Stimulated activated naive CD8-positive, alpha-beta T cell treated with anti-CD3 and anti-CD28 coated beads, Interleukin-15, amount 100 ng/mL, for 72 hours (primary cell): ENCODE measurements around the gene TEAD1.
A peak's percentile ranks its signal among the peaks of the same experiment; 100 is the strongest.

Source experiments
- ATAC-seq: fragments of 150-1000 bp; cut with Tn5 transposase; 2 replicates; pipeline ENCODE4 v1.10.0; 2021; ENCODE audit warnings: mild to moderate bottlenecking, moderate library complexity
- DNase-seq, 2 donors: peaks; one replicate each; pipeline ENCODE4 v3.0.0; 2021 to 2022
- H3K27ac Mint-ChIP-seq, 2 donors: one replicate each; pipeline ENCODE4 v1.8.0; 2022; ENCODE audit warnings: mild to moderate bottlenecking in 2 of 2, mixed read lengths in 2 of 2, moderate library complexity in 2 of 2
- H3K27me3 Mint-ChIP-seq: one replicate; pipeline ENCODE4 v1.8.0; 2022; ENCODE audit warnings: mixed read lengths
- H3K4me1 Mint-ChIP-seq: one replicate; pipeline ENCODE4 v1.8.0; 2022; ENCODE audit warnings: mild to moderate bottlenecking, mixed read lengths
- H3K4me3 Mint-ChIP-seq, 2 donors: one replicate each; pipeline ENCODE4 v1.8.0; 2022; ENCODE audit warnings: mild to moderate bottlenecking in 2 of 2, mixed read lengths in 2 of 2, moderate library complexity in 1 of 2
- H3K9me3 Mint-ChIP-seq, 2 donors: one replicate each; pipeline ENCODE4 v1.8.0; 2022; ENCODE audit warnings: mixed read lengths in 2 of 2

TEAD1 gene

GRCh38 chr11:12971955-12972354 lies 297.7 kb downstream of the TEAD1 start:
- peak overlapping the region in 1 of 2 donors; percentile 3 for H3K27ac Mint-ChIP-seq
- no peaks in the 10 kb centered on the region for H3K9me3 Mint-ChIP-seq
- no peak overlapping the region for H3K4me3 Mint-ChIP-seq
- no peak for ATAC-seq
- DNase-seq, result no peak
- H3K4me1 Mint-ChIP-seq, result no peaks in the 10 kb centered on the region
- H3K27me3 Mint-ChIP-seq, result peaks cover 20% of the 10 kb centered on the region

GRCh38 chr11:12973528-12974181 lies 299.4 kb downstream of the TEAD1 start:
- Mint-ChIP-seq H3K27me3 (peaks cover 20% of the 10 kb centered on the region), H3K9me3 (no peaks in the 10 kb centered on the region), H3K4me1 (no peaks in the 10 kb centered on the region), H3K27ac (no peak overlapping the region), H3K4me3 (no peak overlapping the region)
- DNase-seq (no peak), ATAC-seq (no peak)

- ATAC-seq, result no peak
Measured at GRCh38 chr11:12975195-12975594, 301.0 kb downstream of the TEAD1 start.

GRCh38 chr11:12979928-12980689 lies 305.9 kb downstream of the TEAD1 start:
- Mint-ChIP-seq H3K9me3 (no peaks in the 10 kb centered on the region), H3K27ac (no peak overlapping the region), H3K4me1 (no peaks in the 10 kb centered on the region), H3K4me3 (no peak overlapping the region), H3K27me3 (peaks cover 32% of the 10 kb centered on the region)
- DNase-seq (no peak), ATAC-seq (no peak)

More at GRCh38 chr11:12975195-12975594, 301.0 kb downstream of the TEAD1 start:
- no peak for DNase-seq
- H3K4me3 Mint-ChIP-seq, result no peak overlapping the region
- no peak overlapping the region for H3K27ac Mint-ChIP-seq
- H3K27me3 Mint-ChIP-seq, result peaks cover 19% of the 10 kb centered on the region
- no peaks in the 10 kb centered on the region for H3K9me3 Mint-ChIP-seq
- H3K4me1 Mint-ChIP-seq, result no peaks in the 10 kb centered on the region

GRCh38 chr11:12981676-12982522 lies 307.7 kb downstream of the TEAD1 start:
- Mint-ChIP-seq H3K27me3 (peaks cover 49% of the 10 kb centered on the region), H3K4me1 (no peaks in the 10 kb centered on the region), H3K9me3 (no peaks in the 10 kb centered on the region), H3K4me3 (no peak overlapping the region), H3K27ac (no peak overlapping the region)
- ATAC-seq (no peak), DNase-seq (no peak)

- H3K27me3 Mint-ChIP-seq, result peaks cover 50% of the 10 kb centered on the region
- ATAC-seq, result no peak
Measured at GRCh38 chr11:12983336-12983735, 309.1 kb downstream of the TEAD1 start.

GRCh38 chr11:12986194-12986898 lies 312.1 kb downstream of the TEAD1 start:
- H3K27me3 Mint-ChIP-seq, result peaks cover 57% of the 10 kb centered on the region
- DNase-seq, result no peak
- H3K4me1 Mint-ChIP-seq, result no peaks in the 10 kb centered on the region
- no peaks in the 10 kb centered on the region for H3K9me3 Mint-ChIP-seq
- ATAC-seq, result no peak
- H3K27ac Mint-ChIP-seq, result no peak overlapping the region
- no peak overlapping the region for H3K4me3 Mint-ChIP-seq

More at GRCh38 chr11:12983336-12983735, 309.1 kb downstream of the TEAD1 start:
- no peak for DNase-seq
- H3K9me3 Mint-ChIP-seq, result no peaks in the 10 kb centered on the region
- no peak overlapping the region for H3K27ac Mint-ChIP-seq
- no peak overlapping the region for H3K4me3 Mint-ChIP-seq
- H3K4me1 Mint-ChIP-seq, result no peaks in the 10 kb centered on the region

GRCh38 chr11:12989428-12990161 lies 315.4 kb downstream of the TEAD1 start:
- Mint-ChIP-seq H3K4me1 (no peaks in the 10 kb centered on the region), H3K4me3 (no peak overlapping the region), H3K27ac (peak overlapping the region in 1 of 2 donors; percentile 9), H3K9me3 (no peaks in the 10 kb centered on the region), H3K27me3 (peaks cover 48% of the 10 kb centered on the region)
- DNase-seq (no peak), ATAC-seq (no peak)

GRCh38 chr11:12990162-12990480 lies 315.9 kb downstream of the TEAD1 start:
- no peaks in the 10 kb centered on the region for H3K4me1 Mint-ChIP-seq
- no peaks in the 10 kb centered on the region for H3K9me3 Mint-ChIP-seq
- ATAC-seq, result no peak
- DNase-seq, result no peak
- no peak overlapping the region for H3K27ac Mint-ChIP-seq
- H3K4me3 Mint-ChIP-seq, result no peak overlapping the region
- H3K27me3 Mint-ChIP-seq, result peaks cover 48% of the 10 kb centered on the region

GRCh38 chr11:12991426-12991825 lies 317.2 kb downstream of the TEAD1 start:
- Mint-ChIP-seq H3K4me1 (no peaks in the 10 kb centered on the region), H3K9me3 (peaks cover 4 to 6% of the 10 kb centered on the region in 2 donors), H3K4me3 (no peak overlapping the region), H3K27me3 (peaks cover 36% of the 10 kb centered on the region), H3K27ac (no peak overlapping the region)
- no peak for ATAC-seq
- no peak for DNase-seq

GRCh38 chr11:12993626-12994025 lies 319.4 kb downstream of the TEAD1 start:
- Mint-ChIP-seq H3K4me1 (no peaks in the 10 kb centered on the region), H3K9me3 (peaks cover 4 to 6% of the 10 kb centered on the region in 2 donors), H3K27me3 (peaks cover 23% of the 10 kb centered on the region), H3K27ac (no peak overlapping the region), H3K4me3 (no peak overlapping the region)
- ATAC-seq, result no peak
- no peak for DNase-seq
